ENCODE results near the gene POLR3E.

POLR3E gene

GRCh38 chr16:22274916-22275315 is 22.3 kb upstream of the POLR3E start:
- H3K4me3 ChIP-seq (ENCODE audit: low read length) = no peak overlapping the region
- no peak for DNase-seq (ENCODE audit: low read depth)
- TF ChIP-seq, protein P1, sequence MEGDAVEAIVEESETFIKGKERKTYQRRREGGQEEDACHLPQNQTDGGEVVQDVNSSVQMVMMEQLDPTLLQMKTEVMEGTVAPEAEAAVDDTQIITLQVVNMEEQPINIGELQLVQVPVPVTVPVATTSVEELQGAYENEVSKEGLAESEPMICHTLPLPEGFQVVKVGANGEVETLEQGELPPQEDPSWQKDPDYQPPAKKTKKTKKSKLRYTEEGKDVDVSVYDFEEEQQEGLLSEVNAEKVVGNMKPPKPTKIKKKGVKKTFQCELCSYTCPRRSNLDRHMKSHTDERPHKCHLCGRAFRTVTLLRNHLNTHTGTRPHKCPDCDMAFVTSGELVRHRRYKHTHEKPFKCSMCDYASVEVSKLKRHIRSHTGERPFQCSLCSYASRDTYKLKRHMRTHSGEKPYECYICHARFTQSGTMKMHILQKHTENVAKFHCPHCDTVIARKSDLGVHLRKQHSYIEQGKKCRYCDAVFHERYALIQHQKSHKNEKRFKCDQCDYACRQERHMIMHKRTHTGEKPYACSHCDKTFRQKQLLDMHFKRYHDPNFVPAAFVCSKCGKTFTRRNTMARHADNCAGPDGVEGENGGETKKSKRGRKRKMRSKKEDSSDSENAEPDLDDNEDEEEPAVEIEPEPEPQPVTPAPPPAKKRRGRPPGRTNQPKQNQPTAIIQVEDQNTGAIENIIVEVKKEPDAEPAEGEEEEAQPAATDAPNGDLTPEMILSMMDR (conservative IDR thresholded peaks at IDR 0.05; ENCODE audit: low read depth, low read length) = no peak

DNA sequence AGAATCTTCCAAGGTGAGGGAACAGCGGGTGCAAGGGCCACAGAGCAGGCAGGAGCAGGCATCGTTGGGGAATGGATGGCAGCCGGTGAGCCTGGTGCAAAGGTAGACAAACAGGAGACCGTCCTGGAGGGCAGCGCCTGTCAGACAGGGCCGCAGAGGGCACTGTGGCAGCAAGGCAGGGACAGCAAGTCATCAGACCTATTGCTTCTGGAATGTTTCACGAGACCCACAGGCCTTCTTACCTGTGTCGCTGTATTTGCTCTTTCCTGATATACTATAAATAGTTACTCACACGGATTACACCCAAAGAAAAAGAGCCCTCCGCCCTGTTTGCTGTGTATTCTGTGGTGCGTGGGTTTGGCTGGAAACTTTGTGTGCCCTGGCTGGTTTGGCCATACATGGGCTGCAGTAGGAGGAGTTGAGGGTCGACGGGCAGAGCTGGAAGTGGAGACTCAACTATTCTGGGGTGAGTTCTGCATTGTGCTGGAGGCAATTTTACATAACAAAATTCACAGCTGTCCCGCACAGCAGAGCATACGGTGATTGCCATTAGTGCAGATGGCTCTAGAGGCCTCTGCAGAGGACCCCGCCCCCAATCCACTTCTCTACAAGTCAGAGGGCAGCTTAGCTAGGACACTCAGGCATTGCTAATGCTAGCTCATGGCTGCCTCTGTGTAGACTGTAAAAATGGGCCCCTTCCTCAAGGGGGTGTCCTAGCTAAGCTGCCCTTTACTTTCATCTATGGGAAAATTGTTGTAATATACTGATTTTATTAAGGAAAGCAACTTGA is 18.6 kb upstream of the POLR3E start:
- TF ChIP-seq, protein P1 (conservative IDR thresholded peaks at IDR 0.05; ENCODE audit: low read depth, low read length) = no peak
- DNase-seq (ENCODE audit: low read depth) = no peak

DNA sequence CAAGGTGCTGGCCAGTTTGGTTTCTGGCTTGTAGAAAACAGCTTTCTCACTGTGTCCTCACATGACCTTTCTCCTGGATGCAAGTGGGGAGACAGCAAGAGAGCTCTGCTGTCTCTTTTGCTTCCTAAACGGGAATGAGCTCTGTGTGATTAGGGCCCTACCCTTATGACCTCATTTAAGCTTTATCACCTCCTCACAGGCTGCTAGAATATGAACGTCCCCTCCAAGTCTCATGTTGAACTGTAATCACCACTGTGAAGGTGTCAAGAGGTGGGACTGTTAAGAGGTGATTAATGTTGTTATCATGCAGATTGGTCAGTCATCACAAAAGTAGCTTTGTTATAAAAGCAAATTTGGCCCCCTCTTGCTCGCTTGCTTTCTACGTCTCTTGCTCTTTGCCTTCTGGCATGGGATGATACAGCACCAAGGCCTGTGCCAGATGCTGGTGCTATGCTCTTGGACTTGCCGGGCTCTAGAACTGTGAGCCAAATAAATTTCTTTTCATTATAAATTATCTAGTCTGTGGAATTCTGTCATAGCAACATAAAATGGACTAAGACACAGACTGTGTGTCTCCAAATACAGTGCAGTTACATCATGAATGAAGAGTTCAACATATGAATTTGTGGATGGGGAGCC is 14.8 kb upstream of the POLR3E start:
- no peak for DNase-seq (ENCODE audit: low read depth)
- TF ChIP-seq, protein P1 (conservative IDR thresholded peaks at IDR 0.05; ENCODE audit: low read depth, low read length) = no peak
- H3K4me3 ChIP-seq (ENCODE audit: low read length) = no peak overlapping the region

More for the DNA sequence above, 18.6 kb upstream of the POLR3E start:
- no peak overlapping the region for H3K4me3 ChIP-seq (ENCODE audit: low read length)

DNA sequence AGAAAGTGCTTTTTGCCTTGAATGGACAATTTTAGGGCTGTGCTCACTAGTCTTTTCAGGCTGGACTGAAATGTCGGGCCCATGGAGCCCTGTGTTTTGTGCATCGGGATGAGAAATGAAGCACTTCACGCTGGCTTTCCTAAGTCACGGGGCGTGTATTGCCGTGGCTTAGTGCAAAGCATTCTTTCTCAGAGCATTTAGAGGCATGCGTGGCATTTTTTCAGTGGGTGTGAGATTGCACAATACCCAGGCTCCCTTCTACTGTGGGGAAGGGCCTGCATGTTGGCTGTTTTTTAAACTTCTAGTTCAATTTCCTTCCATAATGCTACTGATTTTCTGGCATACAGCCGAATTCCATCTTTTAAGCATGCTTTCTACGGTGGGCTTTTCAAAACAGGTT is 12.6 kb upstream of the POLR3E start:
- TF ChIP-seq, protein P1 (conservative IDR thresholded peaks at IDR 0.05; ENCODE audit: low read depth, low read length) = no peak
- DNase-seq (ENCODE audit: low read depth) = no peak
- no peak overlapping the region for H3K4me3 ChIP-seq (ENCODE audit: low read length)

- TF ChIP-seq, protein P1 (conservative IDR thresholded peaks at IDR 0.05; ENCODE audit: low read depth, low read length) = no peak
- no peak overlapping the region for H3K4me3 ChIP-seq (ENCODE audit: low read length)
- no peak for DNase-seq (ENCODE audit: low read depth)
Measured at GRCh38 chr16:22285080-22285479, 12.1 kb upstream of the POLR3E start.

DNA sequence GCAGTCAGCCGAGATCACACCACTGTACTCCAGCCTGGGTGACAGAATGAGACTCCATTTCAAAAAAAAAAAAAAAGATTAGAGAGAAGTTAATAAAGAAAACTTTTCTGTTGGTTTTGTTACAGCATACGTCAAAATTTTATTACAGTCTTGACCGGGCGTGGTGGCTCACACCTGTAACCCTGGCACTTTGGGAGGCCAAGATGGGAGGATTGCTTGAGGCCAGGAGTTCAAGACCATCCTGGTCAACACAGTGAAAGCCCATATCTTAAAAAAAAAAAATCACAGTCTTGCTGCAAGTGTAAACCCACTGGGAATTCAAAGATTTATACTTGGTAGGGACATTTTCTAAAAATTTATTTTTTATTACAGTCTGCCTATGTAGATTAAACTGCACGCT is 6.2 kb upstream of the POLR3E start:
- TF ChIP-seq, protein P1 (conservative IDR thresholded peaks at IDR 0.05; ENCODE audit: low read depth, low read length) = no peak
- DNase-seq (ENCODE audit: low read depth) = no peak
- no peak overlapping the region for H3K4me3 ChIP-seq (ENCODE audit: low read length)

GRCh38 chr16:22291860-22292318 is 5.3 kb upstream of the POLR3E start:
- no peak overlapping the region for H3K4me3 ChIP-seq (ENCODE audit: low read length)
- DNase-seq (ENCODE audit: low read depth) = no peak
- TF ChIP-seq, protein P1 (conservative IDR thresholded peaks at IDR 0.05; ENCODE audit: low read depth, low read length) = no peak

All from retinal pigment epithelial cell (primary cell).